GM21619 (cell line): ENCODE results near the gene GPR160.

Source experiments
- ATAC-seq: cut with Tn5 transposase; IDR thresholded peaks from one replicate; pipeline ENCODE4 v1.9.1; 2021; ENCODE audit not compliant: unreplicated experiment

GPR160 gene

DNA sequence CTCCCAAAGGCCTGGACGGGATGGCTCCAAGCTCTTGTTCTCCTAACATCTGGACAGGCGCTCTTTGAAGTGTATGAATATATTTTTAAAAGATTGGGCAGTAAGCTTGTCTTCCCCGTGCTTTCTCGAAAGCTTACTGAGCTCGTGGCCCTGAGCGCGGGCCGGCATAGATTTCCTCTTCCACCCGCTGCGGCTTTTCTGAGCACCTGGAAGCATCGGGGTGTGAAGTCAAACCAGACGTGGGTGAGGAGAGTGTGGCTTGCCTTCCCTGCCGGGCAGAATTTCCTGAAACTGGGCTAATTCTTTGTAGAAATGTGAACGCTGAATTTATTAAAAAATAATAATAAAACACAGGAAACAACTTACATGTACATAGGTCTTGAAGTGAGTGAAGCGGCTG, 25.9 kb downstream of the GPR160 start:
- no peak for ATAC-seq

DNA sequence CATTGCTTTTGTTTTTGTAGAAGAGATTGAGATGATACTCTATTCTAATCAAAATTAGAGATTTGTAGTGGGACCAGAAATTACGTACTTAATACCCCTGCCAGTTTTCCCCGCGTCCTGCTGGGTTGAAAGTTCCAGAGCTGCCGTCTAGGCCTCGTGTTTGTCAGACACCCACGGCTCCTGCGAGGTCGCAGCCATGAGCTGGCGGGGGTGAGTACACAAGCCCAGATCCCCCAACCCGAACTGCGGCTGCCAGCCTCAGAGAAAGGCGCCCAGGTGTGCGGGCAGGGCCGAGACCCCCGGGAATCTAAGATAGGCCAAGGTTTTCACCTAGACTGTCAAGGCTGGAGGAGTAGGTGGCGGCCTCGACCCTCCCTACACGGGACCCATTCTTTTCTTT, 26.3 kb downstream of the GPR160 start:
- ATAC-seq = no peak

DNA sequence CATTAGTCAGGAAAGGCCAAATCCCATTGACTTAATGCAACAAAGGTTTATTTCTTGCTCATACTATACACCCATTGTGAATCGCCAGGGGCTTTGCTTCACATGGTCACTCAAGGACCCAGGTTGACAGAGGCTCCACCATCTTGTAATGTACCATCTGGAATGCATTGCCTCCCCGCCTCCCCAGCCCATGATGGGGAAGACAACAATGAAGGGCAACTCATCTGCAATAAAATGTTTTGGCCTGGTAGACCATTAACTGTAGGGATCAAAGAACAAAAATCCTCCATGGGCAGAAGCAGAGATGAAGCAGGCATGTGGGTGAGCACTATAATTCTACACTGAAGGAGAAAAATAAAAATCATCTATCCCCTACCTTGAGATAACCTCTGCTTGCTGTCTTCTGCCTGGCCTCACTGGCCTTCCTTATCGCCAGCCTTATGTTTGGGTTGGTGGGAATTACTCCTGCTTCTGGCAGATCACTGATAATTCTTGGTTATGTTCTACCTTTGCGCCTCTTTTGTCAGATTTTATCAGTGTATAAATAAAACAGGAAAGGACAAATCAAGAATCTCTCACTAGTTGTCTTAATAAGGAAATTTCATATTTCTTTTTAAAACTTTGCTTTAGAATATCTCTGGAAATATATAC, 37.8 kb downstream of the GPR160 start:
- no peak for ATAC-seq

- no peak for ATAC-seq
Observed at GRCh38 chr3:170076715-170077238, 39.0 kb downstream of the GPR160 start.

- no peak for ATAC-seq
Observed at GRCh38 chr3:170077361-170077760, 39.6 kb downstream of the GPR160 start.

- no peak for ATAC-seq
Observed at GRCh38 chr3:170078620-170079281, 41.0 kb downstream of the GPR160 start.

DNA sequence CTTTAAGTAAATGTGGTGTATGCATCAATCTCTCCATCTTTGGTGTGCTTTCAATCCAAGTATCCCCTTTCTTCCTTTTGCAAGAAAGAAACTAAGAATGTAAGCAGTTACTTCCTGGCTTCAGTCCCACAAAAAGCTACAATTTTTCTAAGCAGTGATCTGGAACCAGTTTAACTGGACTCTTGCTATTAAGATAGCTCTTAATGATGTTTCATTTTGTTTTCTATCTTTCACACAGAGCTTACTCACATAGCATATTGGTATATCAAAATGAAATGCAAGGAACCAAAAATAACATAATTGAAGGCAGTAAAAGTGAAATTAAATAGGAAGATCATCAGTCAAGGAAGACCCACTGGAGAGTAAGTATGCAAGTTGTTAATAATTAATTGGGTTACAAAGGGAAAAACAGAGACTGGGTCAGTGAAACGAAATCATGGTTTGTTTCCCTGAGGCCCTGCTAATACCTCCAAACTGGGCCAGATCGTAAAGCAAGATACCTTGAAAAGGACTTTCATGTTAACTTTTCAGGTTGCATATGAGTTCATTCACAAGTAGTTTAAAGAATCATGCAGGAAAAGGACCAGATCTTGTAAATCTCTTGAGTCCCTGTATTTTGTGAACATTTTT, 41.9 kb downstream of the GPR160 start:
- ATAC-seq = no peak

DNA sequence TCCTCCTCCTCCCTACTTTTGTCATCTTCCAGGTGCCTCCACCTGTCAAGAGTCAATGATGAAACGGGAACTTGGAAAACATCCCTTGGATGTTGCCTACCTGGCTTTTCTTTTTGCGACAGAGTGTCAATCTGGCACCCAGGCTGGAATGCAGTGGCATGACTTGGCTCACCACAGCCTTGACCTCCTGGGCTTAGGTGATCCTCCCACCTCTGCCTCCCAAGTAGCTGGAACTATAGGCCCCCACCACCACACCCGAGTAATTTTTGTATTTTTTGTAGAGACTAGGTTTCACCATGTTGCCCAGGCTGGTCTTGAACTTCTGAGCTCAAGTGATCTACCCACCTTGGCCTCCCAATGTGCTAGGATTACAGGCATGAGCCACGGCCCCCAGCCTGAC, 42.8 kb downstream of the GPR160 start:
- ATAC-seq = no peak

GRCh38 chr3:170081079-170081741, 43.4 kb downstream of the GPR160 start:
- ATAC-seq = no peak

GRCh38 chr3:170083343-170083742, 45.5 kb downstream of the GPR160 start:
- ATAC-seq = no peak

GRCh38 chr3:170085396-170085795, 47.6 kb downstream of the GPR160 start:
- no peak for ATAC-seq

DNA sequence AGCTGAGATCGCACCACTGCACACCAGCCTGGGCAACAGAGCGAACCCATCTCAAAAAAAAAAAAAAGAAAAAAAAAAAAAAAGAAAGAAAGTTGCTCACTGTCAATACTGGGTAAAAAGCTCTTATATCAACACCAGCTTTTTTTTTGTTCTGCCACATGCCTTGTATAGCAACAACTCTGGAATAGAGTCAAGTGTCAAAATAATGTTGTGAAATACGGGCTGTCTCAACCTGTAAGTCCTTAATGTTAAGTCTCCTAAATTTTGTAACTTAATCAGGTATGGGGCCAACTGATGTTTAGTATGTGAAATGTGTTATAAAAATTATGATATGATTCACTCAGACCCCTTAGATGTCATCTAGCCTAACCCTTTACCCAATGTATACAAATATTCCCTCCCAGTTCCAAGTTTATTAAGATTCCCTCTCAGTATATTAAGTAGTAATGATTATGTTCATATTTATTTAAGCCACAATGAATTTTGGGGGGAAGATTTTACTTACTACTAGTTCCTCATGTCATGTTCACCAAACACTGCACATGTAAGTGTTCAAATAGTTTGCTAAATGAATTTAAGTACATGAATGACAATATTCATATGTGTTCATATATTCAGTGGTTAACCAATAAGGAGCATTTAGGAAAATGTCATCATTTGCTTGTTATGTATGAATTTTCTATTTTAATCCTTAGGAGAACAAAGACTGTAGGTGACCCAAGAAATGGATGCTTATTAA, 52.2 kb downstream of the GPR160 start:
- no peak for ATAC-seq

DNA sequence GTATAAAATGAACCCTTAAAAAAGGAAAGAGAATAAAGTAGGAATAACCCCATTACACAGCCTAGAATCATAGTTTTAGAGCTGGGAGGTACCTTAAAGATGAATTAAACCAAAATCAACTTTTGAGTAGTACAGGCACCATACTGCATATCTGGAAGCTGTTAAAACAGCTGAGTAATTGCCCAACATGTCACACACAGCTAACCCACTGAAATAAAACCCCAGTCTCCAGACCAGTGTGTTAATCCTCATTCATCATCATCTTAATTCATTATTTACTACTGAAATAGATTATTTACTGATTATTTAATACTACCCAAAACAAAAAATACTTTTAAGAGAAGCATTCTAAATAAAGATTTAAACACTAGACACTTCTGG, 52.8 kb downstream of the GPR160 start:
- ATAC-seq = no peak

DNA sequence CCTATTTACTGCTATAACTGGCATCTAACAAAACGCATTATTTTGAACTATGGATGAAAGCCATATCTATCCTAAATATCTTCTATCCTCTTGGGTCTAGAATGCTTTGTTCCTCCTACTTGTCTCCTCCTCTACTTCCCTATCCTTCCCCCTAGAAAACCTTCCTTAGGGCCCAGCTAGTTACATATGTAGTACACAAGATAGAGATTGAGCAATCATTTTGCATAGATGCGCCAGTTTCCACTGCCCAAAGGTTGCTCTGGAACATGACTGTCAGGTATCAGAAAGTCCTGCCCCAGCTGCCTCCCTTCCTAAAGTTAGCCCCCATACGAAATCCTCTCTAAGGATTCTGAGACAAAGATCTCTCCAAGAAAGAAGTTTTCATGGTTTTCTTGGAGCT, 55.1 kb downstream of the GPR160 start:
- no peak for ATAC-seq

DNA sequence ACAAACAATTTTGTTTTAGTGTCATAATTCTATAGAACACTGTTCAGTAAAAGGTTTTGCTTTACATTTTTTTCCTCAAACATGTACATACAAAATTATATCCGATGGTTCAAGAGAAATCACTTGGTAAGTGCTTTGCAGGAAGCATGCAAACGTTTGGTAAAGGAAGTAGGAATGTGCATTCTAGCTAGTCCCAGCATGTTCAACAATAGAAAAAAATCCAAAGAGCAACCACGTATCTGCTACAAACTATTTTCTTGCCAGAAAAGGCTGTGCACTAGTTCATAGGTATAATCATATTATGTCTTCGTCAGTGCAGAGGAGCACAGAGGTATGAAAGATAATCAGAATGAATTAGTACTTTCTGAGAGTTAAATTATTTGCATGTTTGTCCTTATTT, 58.0 kb downstream of the GPR160 start:
- ATAC-seq = no peak

DNA sequence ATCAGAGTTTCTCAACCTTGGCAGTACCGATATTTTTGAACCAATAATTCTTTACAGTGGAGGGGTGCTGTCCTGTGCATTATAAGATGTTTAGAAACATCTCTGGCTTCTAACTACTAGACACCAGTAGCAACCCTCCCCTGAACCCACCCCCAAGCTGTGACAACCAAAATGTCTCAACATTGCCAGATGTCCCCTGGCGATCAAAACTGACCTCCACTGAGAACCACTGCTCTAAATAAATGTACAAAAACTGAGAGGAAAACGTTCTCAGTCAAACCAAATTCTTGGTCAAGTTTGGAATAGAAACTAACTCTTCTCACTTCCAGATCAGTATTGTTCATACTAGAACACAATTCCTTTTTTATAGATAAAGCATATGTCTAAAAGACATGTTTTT, 58.5 kb downstream of the GPR160 start:
- peak; percentile 48 for ATAC-seq

DNA sequence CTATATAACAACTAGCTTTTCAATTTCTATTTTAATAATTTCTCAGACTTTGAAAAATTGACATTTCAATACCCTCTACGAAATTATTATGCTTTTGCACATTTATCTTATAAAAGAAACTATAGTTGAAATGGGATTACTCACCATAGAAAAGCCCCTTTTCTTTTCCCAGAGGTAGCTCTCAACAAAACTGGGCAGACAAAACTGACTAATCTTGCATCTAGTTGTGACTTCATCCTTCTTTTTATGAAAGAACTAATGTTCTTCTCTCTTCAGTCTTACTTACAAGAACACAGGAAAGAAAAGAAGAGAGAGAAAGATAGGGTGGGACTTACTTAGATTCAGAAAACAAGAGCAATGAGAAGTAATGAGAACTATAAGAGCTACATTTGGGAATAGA, 61.0 kb downstream of the GPR160 start:
- ATAC-seq = no peak

- no peak for ATAC-seq
Observed at GRCh38 chr3:170100944-170101343, 63.1 kb downstream of the GPR160 start.

DNA sequence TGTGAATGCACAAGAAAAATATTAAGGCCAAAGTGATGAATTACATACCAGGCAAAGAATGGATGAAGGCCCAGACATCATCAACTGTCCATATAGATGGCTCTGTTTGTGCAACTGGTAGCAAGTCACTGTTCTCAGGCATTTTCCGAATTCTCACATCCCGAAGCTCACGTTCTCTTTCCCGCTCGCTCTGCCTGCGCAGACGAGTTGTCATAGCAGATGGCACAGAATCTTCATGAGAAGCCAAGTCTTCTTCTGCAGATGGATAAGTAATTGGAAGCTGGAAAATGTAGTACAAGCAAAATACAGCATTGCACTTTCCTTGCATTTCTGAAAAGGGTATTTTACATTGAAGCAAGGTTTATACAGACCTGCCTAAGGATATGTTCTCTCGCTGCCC, 64.6 kb downstream of the GPR160 start:
- no peak for ATAC-seq

GRCh38 chr3:170107941-170108340, 70.1 kb downstream of the GPR160 start:
- ATAC-seq = no peak

DNA sequence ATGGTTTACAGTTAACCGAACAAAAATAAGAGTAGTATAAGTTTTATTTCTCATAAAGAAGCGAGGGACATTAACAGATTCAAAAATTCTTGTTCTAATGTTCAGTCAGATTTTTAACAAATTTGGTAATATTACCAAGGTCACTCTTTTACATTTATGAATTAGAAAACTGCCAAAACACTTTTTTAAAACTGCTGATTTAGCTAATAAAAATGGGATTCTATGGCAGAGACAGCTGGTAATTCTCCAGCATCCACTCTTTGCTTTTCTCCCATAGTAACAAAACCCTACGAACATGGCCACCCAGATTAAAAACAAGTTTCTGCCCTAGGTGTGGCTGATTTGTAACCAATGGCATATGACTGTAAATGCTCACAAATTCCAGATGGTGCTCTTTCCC, 71.2 kb downstream of the GPR160 start:
- ATAC-seq = no peak
